Lower leg skin (tissue), 3 donors: ENCODE measurements around the gene CDK18.

ENCODE experiments used
- POLR2A ChIP-seq, 2 donors: fragments of 450-650 bp; IDR thresholded peaks; one replicate each; pipeline ENCODE4 v1.6.1; 2016 to 2017; ENCODE audit warnings: antibody characterized with exemption in 2 of 2, mild to moderate bottlenecking in 1 of 2, moderate library complexity in 1 of 2
- TF ChIP-seq, protein P1 (sequence below), 3 donors: fragments of 450-650 bp; IDR thresholded peaks; one replicate each; pipeline ENCODE4 v1.5.1; 2016; ENCODE audit warnings: antibody characterized with exemption in 3 of 3, mild to moderate bottlenecking in 3 of 3, moderate library complexity in 2 of 3

DNA sequence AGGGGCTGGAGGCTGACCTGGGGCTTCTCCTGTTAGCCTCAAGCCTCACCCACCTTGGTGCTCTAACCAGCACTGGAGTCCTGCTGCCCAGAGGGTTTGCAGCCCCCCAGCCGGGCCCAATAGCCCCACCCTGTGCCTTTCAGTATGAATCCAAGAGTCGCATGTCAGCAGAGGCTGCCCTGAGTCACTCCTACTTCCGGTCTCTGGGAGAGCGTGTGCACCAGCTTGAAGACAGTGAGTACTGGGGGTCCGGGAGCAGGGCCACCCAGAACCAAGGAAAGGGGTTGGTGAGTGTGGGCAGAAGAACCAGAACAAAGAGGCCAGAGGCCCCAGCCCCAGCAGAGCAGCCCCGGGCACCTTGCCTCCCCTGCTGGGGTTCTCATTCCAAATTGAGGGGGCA is 25.6 kb downstream of the CDK18 start:
- TF ChIP-seq, protein P1, sequence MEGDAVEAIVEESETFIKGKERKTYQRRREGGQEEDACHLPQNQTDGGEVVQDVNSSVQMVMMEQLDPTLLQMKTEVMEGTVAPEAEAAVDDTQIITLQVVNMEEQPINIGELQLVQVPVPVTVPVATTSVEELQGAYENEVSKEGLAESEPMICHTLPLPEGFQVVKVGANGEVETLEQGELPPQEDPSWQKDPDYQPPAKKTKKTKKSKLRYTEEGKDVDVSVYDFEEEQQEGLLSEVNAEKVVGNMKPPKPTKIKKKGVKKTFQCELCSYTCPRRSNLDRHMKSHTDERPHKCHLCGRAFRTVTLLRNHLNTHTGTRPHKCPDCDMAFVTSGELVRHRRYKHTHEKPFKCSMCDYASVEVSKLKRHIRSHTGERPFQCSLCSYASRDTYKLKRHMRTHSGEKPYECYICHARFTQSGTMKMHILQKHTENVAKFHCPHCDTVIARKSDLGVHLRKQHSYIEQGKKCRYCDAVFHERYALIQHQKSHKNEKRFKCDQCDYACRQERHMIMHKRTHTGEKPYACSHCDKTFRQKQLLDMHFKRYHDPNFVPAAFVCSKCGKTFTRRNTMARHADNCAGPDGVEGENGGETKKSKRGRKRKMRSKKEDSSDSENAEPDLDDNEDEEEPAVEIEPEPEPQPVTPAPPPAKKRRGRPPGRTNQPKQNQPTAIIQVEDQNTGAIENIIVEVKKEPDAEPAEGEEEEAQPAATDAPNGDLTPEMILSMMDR (IDR thresholded peaks at IDR 0.05) = no peak
- no peak for TF ChIP-seq POLR2A (IDR thresholded peaks at IDR 0.05)
